Transverse colon (tissue), 4 donors: ENCODE results near the gene SNX8.

ENCODE experiments used
- POLR2A ChIP-seq: fragments of 450-650 bp; IDR thresholded peaks from one replicate; pipeline ENCODE4 v1.6.1; 2016; ENCODE audit warnings: antibody characterized with exemption, mild to moderate bottlenecking, moderate library complexity
- POLR2AphosphoS5 ChIP-seq, 3 donors: sonication (generic); formaldehyde crosslinking; IDR thresholded peaks; one replicate each; pipeline ENCODE4 v1.6.1; 2016; ENCODE audit warnings: antibody characterized with exemption in 3 of 3
- TF ChIP-seq, protein P1 (sequence below), 5 experiments: fragments of 200-600 bp in 3 of 5; fragments of 450-650 bp in 2 of 5; sonication (generic) in 3 of 5; IDR thresholded peaks; 1 replicate in 2 of 5; 2 replicates in 3 of 5; pipeline ENCODE4 v1.5.1; 2016 to 2017; ENCODE audit warnings: antibody characterized with exemption in 5 of 5, inconsistent platforms in 3 of 5, mild to moderate bottlenecking in 2 of 5, moderate library complexity in 1 of 5

- TF ChIP-seq, protein P1, sequence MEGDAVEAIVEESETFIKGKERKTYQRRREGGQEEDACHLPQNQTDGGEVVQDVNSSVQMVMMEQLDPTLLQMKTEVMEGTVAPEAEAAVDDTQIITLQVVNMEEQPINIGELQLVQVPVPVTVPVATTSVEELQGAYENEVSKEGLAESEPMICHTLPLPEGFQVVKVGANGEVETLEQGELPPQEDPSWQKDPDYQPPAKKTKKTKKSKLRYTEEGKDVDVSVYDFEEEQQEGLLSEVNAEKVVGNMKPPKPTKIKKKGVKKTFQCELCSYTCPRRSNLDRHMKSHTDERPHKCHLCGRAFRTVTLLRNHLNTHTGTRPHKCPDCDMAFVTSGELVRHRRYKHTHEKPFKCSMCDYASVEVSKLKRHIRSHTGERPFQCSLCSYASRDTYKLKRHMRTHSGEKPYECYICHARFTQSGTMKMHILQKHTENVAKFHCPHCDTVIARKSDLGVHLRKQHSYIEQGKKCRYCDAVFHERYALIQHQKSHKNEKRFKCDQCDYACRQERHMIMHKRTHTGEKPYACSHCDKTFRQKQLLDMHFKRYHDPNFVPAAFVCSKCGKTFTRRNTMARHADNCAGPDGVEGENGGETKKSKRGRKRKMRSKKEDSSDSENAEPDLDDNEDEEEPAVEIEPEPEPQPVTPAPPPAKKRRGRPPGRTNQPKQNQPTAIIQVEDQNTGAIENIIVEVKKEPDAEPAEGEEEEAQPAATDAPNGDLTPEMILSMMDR (IDR thresholded peaks at IDR 0.05) = no peak
- no peak for TF ChIP-seq POLR2A
- no peak for TF ChIP-seq POLR2AphosphoS5 (IDR thresholded peaks at IDR 0.05)
Observed at GRCh38 chr7:2281541-2281940, 32.7 kb downstream of the SNX8 start.
